Natural killer cell (primary cell): Measurements from ENCODE around the gene C4orf46. TPM values are rescaled to one million over a fixed set of nuclear protein-coding genes. Genes with fewer than 3 reads are reported as not detected.

Source experiments
- ATAC-seq, 3 donors: fragments of 150-1000 bp in 2 of 3; fragments of 200-7000 bp in 1 of 3; cut with Tn5 transposase; 1 replicate in 1 of 3; 2 replicates in 2 of 3; pipeline ENCODE4 v1.10.0; 2021; ENCODE audit warnings: mild to moderate bottlenecking in 2 of 3, moderate library complexity in 2 of 3
- DNase-seq, 2 donors: peaks; one replicate each; pipeline versions ENCODE4 v3.0.0 to v3.0.0-alpha.2; 2013 to 2021; ENCODE audit warnings: mixed read lengths in 1 of 2
- H3K27ac ChIP-seq: one replicate; pipeline ENCODE4 v1.5.1; 2013; ENCODE audit warnings: mild to moderate bottlenecking, low read length
- H3K27me3 ChIP-seq: one replicate; pipeline ENCODE4 v1.6.1; 2013; ENCODE audit warnings: low read length; ENCODE audit not compliant: control insufficient read depth, insufficient read depth
- H3K36me3 ChIP-seq: one replicate; pipeline ENCODE4 v1.6.1; 2013; ENCODE audit warnings: low read length; ENCODE audit not compliant: control insufficient read depth, insufficient read depth
- H3K4me1 ChIP-seq: one replicate; pipeline ENCODE4 v1.6.1; 2013; ENCODE audit warnings: low read length; ENCODE audit not compliant: control insufficient read depth, insufficient read depth
- H3K4me3 ChIP-seq: one replicate; pipeline ENCODE4 v1.5.1; 2013; ENCODE audit warnings: low read length
- H3K9me3 ChIP-seq: one replicate; pipeline ENCODE4 v1.6.1; 2013; ENCODE audit warnings: low read length; ENCODE audit not compliant: control insufficient read depth, insufficient read depth
- H3K27ac Mint-ChIP-seq, 2 donors: one replicate each; pipeline ENCODE4 v1.8.0; 2022; ENCODE audit warnings: mild to moderate bottlenecking in 2 of 2, mixed read lengths in 2 of 2, moderate library complexity in 1 of 2
- H3K27me3 Mint-ChIP-seq, 2 donors: one replicate each; pipeline ENCODE4 v1.8.0; 2022; ENCODE audit warnings: low read depth in 2 of 2, mixed read lengths in 2 of 2
- H3K36me3 Mint-ChIP-seq: one replicate; pipeline ENCODE4 v1.8.0; 2022; ENCODE audit warnings: mixed read lengths
- H3K4me1 Mint-ChIP-seq, 2 donors: one replicate each; pipeline ENCODE4 v1.8.0; 2022; ENCODE audit warnings: mixed read lengths in 2 of 2
- H3K4me3 Mint-ChIP-seq: one replicate; pipeline ENCODE4 v1.8.0; 2022; ENCODE audit warnings: mild to moderate bottlenecking, moderate library complexity, mixed read lengths
- H3K9me3 Mint-ChIP-seq, 2 donors: one replicate each; pipeline ENCODE4 v1.8.0; 2022; ENCODE audit warnings: mixed read lengths in 2 of 2
- WGBS: methylation state at CpG from one replicate; pipeline ENCODE4 v1.1.7; 2013; ENCODE audit warnings: missing lambda C conversion rate; ENCODE audit not compliant: insufficient coverage; 5-methylcytosine and 5-hydroxymethylcytosine counted together
- intact Hi-C: fragments of 100-400 bp; cut with micrococcal nuclease; formaldehyde crosslinking; loops from one replicate; pipeline ENCODE4 v1.14.2; 2022
- total RNA-seq, 4 donors: library from RNA; stranded (reverse); fragments of 120-200 nt in 1 of 4; gene quantifications; one replicate each; pipeline versions ENCODE4 v1.2.3 to v1.2.4, GENCODE V29; 2013 to 2022
- TF ChIP-seq, protein P1 (sequence below): fragments of 200-600 bp; IDR thresholded peaks from one replicate; pipeline ENCODE4 v1.8.0; 2022; ENCODE audit warnings: antibody characterized with exemption

C4orf46 gene
- total RNA-seq, 3 donors from 2014 or later (not counting 1 experiment from before 2014, with no cell fraction given) = 9.7 to 15.3 (median 12.8) TPM

DNA sequence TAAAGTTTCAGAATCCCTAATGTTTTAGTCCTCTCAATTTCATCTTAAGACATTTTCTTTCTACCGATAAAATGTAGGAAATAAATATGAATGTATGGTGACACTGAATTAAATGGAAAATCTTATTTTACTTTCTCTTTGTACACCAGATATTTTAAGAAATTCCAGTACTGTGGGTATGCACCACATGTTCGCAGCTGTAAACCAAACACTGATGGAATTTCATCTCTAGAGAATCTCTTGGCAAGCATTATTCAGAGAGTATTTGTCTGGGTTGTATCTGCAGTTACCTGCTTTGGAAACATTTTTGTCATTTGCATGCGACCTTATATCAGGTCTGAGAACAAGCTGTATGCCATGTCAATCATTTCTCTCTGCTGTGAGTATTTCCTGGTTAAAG, 26.9 kb downstream of the C4orf46 start:
- Histone ChIP-seq H3K36me3 (no peaks in the 10 kb centered on the region), H3K9me3 (no peaks in the 10 kb centered on the region), H3K4me1 (no peaks in the 10 kb centered on the region), H3K27ac (no peak overlapping the region), H3K4me3 (no peak overlapping the region), H3K27me3 (peaks cover 3% of the 10 kb centered on the region)
- peaks cover 0 to 2% of the 10 kb centered on the region in 2 donors for H3K9me3 Mint-ChIP-seq
- H3K36me3 Mint-ChIP-seq = no peaks in the 10 kb centered on the region
- intact Hi-C loops = no loop called here
- TF ChIP-seq, protein P1, sequence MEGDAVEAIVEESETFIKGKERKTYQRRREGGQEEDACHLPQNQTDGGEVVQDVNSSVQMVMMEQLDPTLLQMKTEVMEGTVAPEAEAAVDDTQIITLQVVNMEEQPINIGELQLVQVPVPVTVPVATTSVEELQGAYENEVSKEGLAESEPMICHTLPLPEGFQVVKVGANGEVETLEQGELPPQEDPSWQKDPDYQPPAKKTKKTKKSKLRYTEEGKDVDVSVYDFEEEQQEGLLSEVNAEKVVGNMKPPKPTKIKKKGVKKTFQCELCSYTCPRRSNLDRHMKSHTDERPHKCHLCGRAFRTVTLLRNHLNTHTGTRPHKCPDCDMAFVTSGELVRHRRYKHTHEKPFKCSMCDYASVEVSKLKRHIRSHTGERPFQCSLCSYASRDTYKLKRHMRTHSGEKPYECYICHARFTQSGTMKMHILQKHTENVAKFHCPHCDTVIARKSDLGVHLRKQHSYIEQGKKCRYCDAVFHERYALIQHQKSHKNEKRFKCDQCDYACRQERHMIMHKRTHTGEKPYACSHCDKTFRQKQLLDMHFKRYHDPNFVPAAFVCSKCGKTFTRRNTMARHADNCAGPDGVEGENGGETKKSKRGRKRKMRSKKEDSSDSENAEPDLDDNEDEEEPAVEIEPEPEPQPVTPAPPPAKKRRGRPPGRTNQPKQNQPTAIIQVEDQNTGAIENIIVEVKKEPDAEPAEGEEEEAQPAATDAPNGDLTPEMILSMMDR = no peak
- H3K4me1 Mint-ChIP-seq = no peaks in the 10 kb centered on the region
- no peak overlapping the region for H3K27ac Mint-ChIP-seq
- no peak overlapping the region for H3K4me3 Mint-ChIP-seq
- WGBS = 91% methylated on average over 2 of the region's 3 CpGs
- no peak for ATAC-seq
- DNase-seq = no peak
- peaks cover 12 to 18% of the 10 kb centered on the region in 2 donors for H3K27me3 Mint-ChIP-seq

DNA sequence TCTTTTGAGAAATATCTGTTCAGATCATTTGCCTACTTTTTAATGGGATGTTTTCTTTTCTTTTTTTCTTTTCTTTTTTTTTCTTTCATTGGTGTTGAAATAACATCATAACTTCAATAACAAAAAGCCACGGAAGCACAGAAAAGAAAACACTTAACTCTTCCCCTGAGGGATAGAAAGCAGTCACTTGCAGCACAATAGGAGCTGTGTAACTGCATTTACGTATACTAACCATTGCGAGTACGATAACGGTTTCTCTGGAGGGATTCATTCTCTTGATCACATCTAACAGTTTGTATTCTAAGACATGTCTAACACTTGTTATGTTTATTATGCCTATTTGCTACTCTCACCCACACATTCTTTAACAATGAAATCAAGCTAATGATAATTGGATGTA, 27.3 kb downstream of the C4orf46 start:
- H3K9me3 Mint-ChIP-seq = peaks cover 0 to 2% of the 10 kb centered on the region in 2 donors
- H3K4me3 Mint-ChIP-seq = no peak overlapping the region
- H3K4me1 ChIP-seq = no peaks in the 10 kb centered on the region
- peaks cover 3% of the 10 kb centered on the region for H3K27me3 ChIP-seq
- H3K4me1 Mint-ChIP-seq = no peaks in the 10 kb centered on the region
- H3K27me3 Mint-ChIP-seq = peaks cover 12 to 18% of the 10 kb centered on the region in 2 donors
- H3K36me3 ChIP-seq = no peaks in the 10 kb centered on the region
- H3K4me3 ChIP-seq = no peak overlapping the region
- intact Hi-C loops = no loop called here
- ATAC-seq (no peak), DNase-seq (no peak)
- no peaks in the 10 kb centered on the region for H3K9me3 ChIP-seq
- TF ChIP-seq, protein P1 = no peak
- H3K27ac Mint-ChIP-seq = no peak overlapping the region
- 90% methylated on average over 5 of the region's 5 CpGs for WGBS
- H3K36me3 Mint-ChIP-seq = no peaks in the 10 kb centered on the region
- H3K27ac ChIP-seq = no peak overlapping the region

DNA sequence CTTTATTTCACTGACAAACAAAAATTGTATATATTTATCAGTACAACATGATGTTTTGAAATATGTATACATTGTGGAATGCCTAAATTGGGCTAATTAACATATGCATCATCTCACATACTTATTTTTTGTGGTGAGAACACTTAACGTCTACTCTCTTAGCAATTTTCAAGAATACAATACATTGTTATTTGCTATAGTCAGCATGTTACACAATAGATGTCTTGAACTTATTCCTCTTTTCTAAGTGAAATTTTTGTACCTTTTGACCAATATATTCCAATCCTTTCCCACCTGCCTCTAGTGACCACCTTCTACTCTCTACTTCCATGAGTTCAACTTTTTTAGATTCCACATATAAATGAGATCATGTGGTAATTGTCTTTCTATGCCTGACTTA, 35.1 kb downstream of the C4orf46 start:
- no peaks in the 10 kb centered on the region for H3K9me3 Mint-ChIP-seq
- H3K36me3 Mint-ChIP-seq = no peaks in the 10 kb centered on the region
- no peak overlapping the region for H3K4me3 Mint-ChIP-seq
- TF ChIP-seq, protein P1 = no peak
- H3K27ac Mint-ChIP-seq = no peak overlapping the region
- ATAC-seq (no peak), DNase-seq (no peak)
- intact Hi-C loops = no loop called here
- Histone ChIP-seq H3K9me3 (no peaks in the 10 kb centered on the region), H3K27ac (no peak overlapping the region), H3K36me3 (no peaks in the 10 kb centered on the region), H3K4me3 (no peak overlapping the region), H3K27me3 (peaks cover 6% of the 10 kb centered on the region), H3K4me1 (no peaks in the 10 kb centered on the region)
- H3K27me3 Mint-ChIP-seq = peaks cover 3 to 21% of the 10 kb centered on the region in 2 donors
- H3K4me1 Mint-ChIP-seq = no peaks in the 10 kb centered on the region
- WGBS = no CpG with 5 or more reads among the region's 1 CpG

DNA sequence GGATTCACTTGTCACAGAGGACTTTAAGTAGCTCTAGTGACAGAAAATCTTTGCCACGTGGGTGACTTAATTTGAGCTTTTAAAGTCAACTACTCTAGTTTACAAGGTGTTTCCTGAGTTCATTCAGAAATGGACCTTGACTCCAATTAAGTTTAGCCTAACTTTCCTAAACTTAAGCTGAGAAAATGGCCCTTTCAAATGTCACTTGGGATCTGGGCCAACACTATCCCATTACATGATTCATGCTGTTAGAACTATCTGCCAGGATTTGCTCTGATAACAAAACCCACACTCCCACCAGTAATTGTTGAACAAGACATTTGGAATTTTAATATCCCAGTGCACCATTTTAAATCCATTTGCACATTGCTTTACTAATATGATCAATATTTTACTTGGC, 40.8 kb downstream of the C4orf46 start:
- WGBS = 88% methylated on average over 1 of the region's 1 CpG
- Mint-ChIP-seq H3K36me3 (no peaks in the 10 kb centered on the region), H3K9me3 (no peaks in the 10 kb centered on the region), H3K27me3 (peaks cover 7 to 18% of the 10 kb centered on the region in 2 donors), H3K4me1 (no peaks in the 10 kb centered on the region), H3K4me3 (no peak overlapping the region), H3K27ac (no peak overlapping the region)
- no peak overlapping the region for H3K4me3 ChIP-seq
- no peaks in the 10 kb centered on the region for H3K9me3 ChIP-seq
- no peaks in the 10 kb centered on the region for H3K27me3 ChIP-seq
- H3K27ac ChIP-seq = no peak overlapping the region
- no peaks in the 10 kb centered on the region for H3K36me3 ChIP-seq
- ATAC-seq (no peak), DNase-seq (no peak)
- TF ChIP-seq, protein P1 = no peak
- no peaks in the 10 kb centered on the region for H3K4me1 ChIP-seq
- intact Hi-C loops = no loop called here
